HS-27A (cell line): ENCODE results near the gene LARGE2.
"Not testable (repeated sequence)": the region's sequence is repeated elsewhere in the genome, so short reads cannot be mapped to it uniquely, and the experiment has no call there.

ENCODE experiments used
- DNase-seq: peaks from one replicate; pipeline ENCODE4 v3.0.0-alpha.2; 2012; ENCODE audit warnings: low read depth, missing footprints

Gene LARGE2

GRCh38 chr11:45896422-45896984 lies 26.0 kb upstream of the LARGE2 start:
- no peak for DNase-seq

- DNase-seq: no peak
Observed at GRCh38 chr11:45897556-45897955, 24.9 kb upstream of the LARGE2 start.

GRCh38 chr11:45899086-45899447 lies 23.4 kb upstream of the LARGE2 start:
- DNase-seq: no peak

GRCh38 chr11:45899448-45900174 lies 22.8 kb upstream of the LARGE2 start:
- DNase-seq: peak; percentile 31

- not testable (repeated sequence) for DNase-seq
Observed at GRCh38 chr11:45900175-45900800, 22.2 kb upstream of the LARGE2 start.

- DNase-seq: no peak
Observed at GRCh38 chr11:45900916-45901617, 21.4 kb upstream of the LARGE2 start.

- DNase-seq: no peak
Observed at GRCh38 chr11:45901626-45902025, 20.8 kb upstream of the LARGE2 start.

- no peak for DNase-seq
Observed at GRCh38 chr11:45902452-45903380, 19.7 kb upstream of the LARGE2 start.

GRCh38 chr11:45904309-45904915 lies 18.0 kb upstream of the LARGE2 start:
- no peak for DNase-seq

- DNase-seq: no peak
Observed at GRCh38 chr11:45905095-45905494, 17.4 kb upstream of the LARGE2 start.

- DNase-seq: not testable (repeated sequence)
Observed at GRCh38 chr11:45905576-45905975, 16.9 kb upstream of the LARGE2 start.

GRCh38 chr11:45906096-45906682 lies 16.3 kb upstream of the LARGE2 start:
- DNase-seq: no peak

- no peak for DNase-seq
Observed at GRCh38 chr11:45906965-45907611, 15.4 kb upstream of the LARGE2 start, which contains the start of gene FREY1. TSS of gene FREY1 (minus strand) at chr11:45907271. CDS start at chr11:45907245, 26 bp downstream.

GRCh38 chr11:45907911-45908370 lies 14.5 kb upstream of the LARGE2 start:
- DNase-seq: no peak

- DNase-seq: no peak
Observed at GRCh38 chr11:45909594-45910475, 12.6 kb upstream of the LARGE2 start.

GRCh38 chr11:45910623-45911022 lies 11.8 kb upstream of the LARGE2 start:
- no peak for DNase-seq

GRCh38 chr11:45913514-45913913 lies 8.9 kb upstream of the LARGE2 start:
- no peak for DNase-seq

- DNase-seq: no peak
Observed at GRCh38 chr11:45913942-45914635, 8.4 kb upstream of the LARGE2 start.

GRCh38 chr11:45915446-45915845 lies 7.0 kb upstream of the LARGE2 start:
- no peak for DNase-seq
